Ovary (tissue), 9 donors: ENCODE data around the gene PRDM16. TPM values are rescaled to one million over a fixed set of nuclear protein-coding genes. Genes with fewer than 3 reads are reported as not detected.

Experiments
- DNase-seq, 5 donors: peaks; one replicate each; pipeline ENCODE4 v3.0.0-alpha.2; 2019 to 2020
- H3K27ac ChIP-seq, 2 donors: fragments of 200-600 bp; one replicate each; pipeline versions ENCODE4 v1.5.1 to v1.8.0; 2019 to 2022
- H3K27me3 ChIP-seq: fragments of 200-600 bp; one replicate; pipeline ENCODE4 v1.8.0; 2022
- H3K36me3 ChIP-seq: fragments of 200-600 bp; sonication (generic); one replicate; pipeline ENCODE4 v1.5.1; 2019
- H3K4me1 ChIP-seq: one replicate; pipeline ENCODE4 v1.8.1; 2013; ENCODE audit warnings: mild to moderate bottlenecking, moderate library complexity; ENCODE audit not compliant: insufficient read depth
- H3K4me3 ChIP-seq: fragments of 200-600 bp; sonication (generic); one replicate; pipeline ENCODE4 v1.5.1; 2017
- H3K9me3 ChIP-seq, 2 donors: fragments of 200-600 bp in 1 of 2; sonication (generic) in 1 of 2; one replicate each; pipeline versions ENCODE4 v1.5.1 to v1.8.1; 2013 to 2019; ENCODE audit warnings: mild to moderate bottlenecking in 1 of 2, moderate library complexity in 1 of 2
- EP300 ChIP-seq: sonication (generic); formaldehyde crosslinking; IDR thresholded peaks from one replicate; pipeline ENCODE4 v1.6.1; 2017; ENCODE audit warnings: antibody characterized with exemption
- POLR2A ChIP-seq: fragments of 450-650 bp; IDR thresholded peaks from one replicate; pipeline ENCODE4 v1.6.1; 2017; ENCODE audit warnings: antibody characterized with exemption, mild to moderate bottlenecking, moderate library complexity
- WGBS, 3 donors: extraction: QIAGEN DNeasy Blood & Tissue Kit in 1 of 3; methylation state at CpG; one replicate each; pipeline versions ENCODE4 v1.1.5 to v1.1.7; 2013 to 2017; 5-methylcytosine and 5-hydroxymethylcytosine counted together
- intact Hi-C, 4 donors: fragments of 100-400 bp; cut with DNase I; formaldehyde crosslinking; loops; one replicate each; pipeline versions ENCODE4 v1.11.0 to v1.15.1; 2022 to 2023
- polyA plus RNA-seq, 2 donors: library from polyadenylated mRNA; stranded (reverse); fragments of 200-250 nt in 1 of 2; fragments of 350-450 nt in 1 of 2; fragmentation: Illumina TruSeq in 1 of 2; extraction: RNeasy Lipid Tissue Mini Kit (QIAGEN cat#74804) in 1 of 2; gene quantifications; one replicate each; pipeline ENCODE4 v1.2.3, GENCODE V29; 2013 to 2014
- total RNA-seq, 7 donors: library from RNA; depleted of rRNA in 2 of 7; stranded (reverse); fragments of >200 nt in 2 of 7; fragmentation: NEBNext Ultra II Directional in 3 of 7; extraction: Animal tissue kit (Norgen Biotek cat#: 25700) in 3 of 7; gene quantifications; one replicate each; pipeline versions ENCODE4 v1.1.0 to v1.2.4, GENCODE V29; 2016 to 2023
- TF ChIP-seq, protein P1 (sequence below), 3 donors: fragments of 450-650 bp in 2 of 3; fragments of 200-600 bp in 1 of 3; IDR thresholded peaks; one replicate each; pipeline versions ENCODE4 v1.5.1 to v1.8.0; 2016 to 2022; ENCODE audit warnings: antibody characterized with exemption in 3 of 3, mild to moderate bottlenecking in 1 of 3
- donor health status: DM: no; HTN: no; CAD: no; lungs with moderate emphysema.
- donor health status: DM: no; HTN: no; CAD: no.
- donor health status: Bipolar disorder and iron deficiency.
- donor health status: DM: yes; HTN: yes; CAD: no.
- donor health status: DM: no; HTN: no; CAD: no.
- donor health status: DM: yes; HTN: yes; CAD: no.

The PRDM16 gene
- total and polyA plus RNA-seq, 9 donors, result 1.1 to 17.3 (median 3.9) TPM

DNA sequence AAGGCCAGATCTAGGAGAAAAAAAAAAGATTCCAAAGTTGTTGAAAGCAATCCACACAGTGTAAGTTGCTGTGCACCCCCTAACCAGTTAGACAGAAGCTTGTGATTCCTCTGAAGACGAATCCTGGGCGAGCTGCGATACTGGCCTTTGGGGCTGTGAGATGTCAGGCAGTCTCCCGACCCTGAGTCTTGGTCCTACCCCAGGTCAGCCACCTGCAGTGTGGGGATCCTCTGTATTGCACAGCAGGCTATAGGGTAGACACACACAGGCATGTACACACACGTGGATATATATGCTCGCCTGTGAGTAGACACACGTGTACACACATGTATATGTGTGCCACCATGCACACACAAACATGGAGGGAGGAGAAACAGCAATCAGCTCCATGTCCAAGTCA lies 34.8 kb upstream of the PRDM16 start:
- 87 to 90% (median 89%) methylated on average over 7 of the region's 7 CpGs for WGBS, 3 donors
- Histone ChIP-seq H3K9me3 (no peaks in the 10 kb centered on the region), H3K27ac (no peak overlapping the region), H3K27me3 (no peaks in the 10 kb centered on the region), H3K4me3 (no peak overlapping the region), H3K36me3 (no peaks in the 10 kb centered on the region), H3K4me1 (peaks cover 11% of the 10 kb centered on the region)
- intact Hi-C loops, result no loop called here
- no peak for DNase-seq
- TF ChIP-seq, protein P1, sequence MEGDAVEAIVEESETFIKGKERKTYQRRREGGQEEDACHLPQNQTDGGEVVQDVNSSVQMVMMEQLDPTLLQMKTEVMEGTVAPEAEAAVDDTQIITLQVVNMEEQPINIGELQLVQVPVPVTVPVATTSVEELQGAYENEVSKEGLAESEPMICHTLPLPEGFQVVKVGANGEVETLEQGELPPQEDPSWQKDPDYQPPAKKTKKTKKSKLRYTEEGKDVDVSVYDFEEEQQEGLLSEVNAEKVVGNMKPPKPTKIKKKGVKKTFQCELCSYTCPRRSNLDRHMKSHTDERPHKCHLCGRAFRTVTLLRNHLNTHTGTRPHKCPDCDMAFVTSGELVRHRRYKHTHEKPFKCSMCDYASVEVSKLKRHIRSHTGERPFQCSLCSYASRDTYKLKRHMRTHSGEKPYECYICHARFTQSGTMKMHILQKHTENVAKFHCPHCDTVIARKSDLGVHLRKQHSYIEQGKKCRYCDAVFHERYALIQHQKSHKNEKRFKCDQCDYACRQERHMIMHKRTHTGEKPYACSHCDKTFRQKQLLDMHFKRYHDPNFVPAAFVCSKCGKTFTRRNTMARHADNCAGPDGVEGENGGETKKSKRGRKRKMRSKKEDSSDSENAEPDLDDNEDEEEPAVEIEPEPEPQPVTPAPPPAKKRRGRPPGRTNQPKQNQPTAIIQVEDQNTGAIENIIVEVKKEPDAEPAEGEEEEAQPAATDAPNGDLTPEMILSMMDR (IDR thresholded peaks at IDR 0.05), result no peak
- TF ChIP-seq POLR2A (no peak), EP300 (no peak)

DNA sequence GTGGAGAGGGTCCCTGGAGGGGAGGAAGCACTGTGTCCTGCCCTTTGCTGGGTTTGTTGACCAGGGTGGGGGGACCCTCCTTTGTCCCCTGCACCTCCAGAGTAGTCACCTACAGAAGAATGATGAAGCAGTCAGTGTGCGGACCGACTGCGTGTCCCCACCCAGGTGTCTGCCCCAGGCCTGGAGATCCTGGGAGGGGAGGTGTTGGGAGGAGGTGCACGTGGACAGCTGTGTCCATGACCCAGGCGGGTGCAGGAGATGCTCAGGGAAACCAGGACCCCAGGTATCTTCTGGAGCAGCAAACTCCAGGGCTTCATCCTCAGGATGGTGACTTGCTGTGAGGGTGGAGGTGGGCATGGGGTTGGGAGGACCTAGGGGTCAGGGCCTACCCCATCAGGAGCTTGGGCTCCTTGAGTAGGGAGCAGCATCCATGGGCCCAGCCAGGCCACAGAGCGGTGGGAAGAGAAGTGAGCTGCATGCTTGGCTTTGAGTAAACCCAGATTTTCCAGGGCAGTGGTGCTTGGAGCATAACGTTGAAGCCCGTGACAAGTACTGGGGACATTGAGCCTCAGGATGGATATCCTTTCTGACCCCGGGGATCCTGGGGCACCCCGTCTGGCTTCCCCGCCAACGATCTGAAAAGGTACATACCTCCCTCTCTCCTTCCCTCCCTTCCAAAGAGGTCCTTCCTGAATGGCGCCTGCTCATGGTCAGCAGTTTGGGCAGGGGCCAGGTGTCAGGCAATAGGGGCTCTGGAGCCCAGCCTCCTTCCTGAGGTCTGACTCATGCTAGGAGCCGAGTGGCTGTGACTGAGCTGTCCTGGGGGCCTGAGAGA lies 34.1 kb upstream of the PRDM16 start:
- Histone ChIP-seq H3K4me1 (peaks cover 11% of the 10 kb centered on the region), H3K27me3 (no peaks in the 10 kb centered on the region), H3K36me3 (no peaks in the 10 kb centered on the region), H3K27ac (no peak overlapping the region), H3K9me3 (no peaks in the 10 kb centered on the region), H3K4me3 (no peak overlapping the region)
- intact Hi-C loops, result no loop called here
- DNase-seq, result peak in 4 of 5 donors; percentile 21 to 54 (median 40)
- TF ChIP-seq POLR2A, result no peak
- TF ChIP-seq, protein P1 (IDR thresholded peaks at IDR 0.05), result no peak
- no peak for TF ChIP-seq EP300
- 72 to 79% (median 77%) methylated on average over 14 of the region's 14 CpGs for WGBS, 3 donors

DNA sequence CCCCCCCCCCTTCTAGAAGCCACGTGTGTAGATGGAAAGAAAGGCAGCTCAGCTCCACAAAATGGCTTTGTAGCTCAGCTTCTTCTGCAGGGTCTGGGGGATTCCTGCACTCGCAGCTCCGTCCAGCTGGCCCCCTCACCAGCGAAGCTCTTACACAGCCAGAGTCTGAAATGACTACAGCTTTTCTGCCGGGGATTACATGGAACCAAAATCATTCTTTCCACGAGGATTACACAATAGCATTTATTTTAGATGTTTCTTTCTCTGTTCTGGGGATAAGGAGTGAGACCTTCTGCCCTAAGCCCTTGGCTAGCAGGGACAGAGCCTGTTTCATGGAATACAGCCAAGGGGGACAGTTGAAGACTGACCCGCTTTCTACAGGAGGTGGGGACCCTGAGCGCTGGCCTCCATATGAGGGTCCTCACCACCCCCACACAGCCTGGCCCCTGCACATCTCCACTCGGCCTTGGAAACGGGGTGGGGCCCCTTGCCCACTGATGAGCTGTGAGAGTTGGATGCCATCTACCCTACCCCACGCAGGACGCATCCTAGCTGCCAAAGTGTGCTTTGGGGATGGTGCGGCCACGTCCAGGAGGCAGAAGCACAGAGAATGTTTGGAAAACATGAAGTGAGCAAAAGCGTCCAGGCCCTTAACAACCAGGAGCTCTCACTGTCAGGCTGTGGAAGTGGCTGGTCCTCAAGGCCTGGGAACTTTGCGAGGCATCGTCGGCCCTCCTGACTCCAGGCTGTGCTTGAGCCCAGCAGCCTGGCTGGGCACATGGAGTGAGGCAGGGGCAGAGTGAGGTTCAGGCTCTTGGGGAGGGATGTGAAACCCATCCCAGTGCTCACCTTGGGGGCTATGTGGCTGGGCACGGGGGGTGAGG lies 33.2 kb upstream of the PRDM16 start:
- peaks cover 11% of the 10 kb centered on the region for H3K4me1 ChIP-seq
- intact Hi-C loops, result no loop called here
- no peaks in the 10 kb centered on the region for H3K36me3 ChIP-seq
- no peaks in the 10 kb centered on the region for H3K9me3 ChIP-seq
- H3K27ac ChIP-seq, result no peak overlapping the region
- H3K4me3 ChIP-seq, result no peak overlapping the region
- 49 to 67% (median 62%) methylated on average over 18 to 19 of the region's 19 CpGs for WGBS, 3 donors
- peak in 1 of 5 donors; percentile 11 for DNase-seq
- TF ChIP-seq, protein P1 (IDR thresholded peaks at IDR 0.05), result no peak
- TF ChIP-seq EP300 (no peak), POLR2A (no peak)
- no peaks in the 10 kb centered on the region for H3K27me3 ChIP-seq

DNA sequence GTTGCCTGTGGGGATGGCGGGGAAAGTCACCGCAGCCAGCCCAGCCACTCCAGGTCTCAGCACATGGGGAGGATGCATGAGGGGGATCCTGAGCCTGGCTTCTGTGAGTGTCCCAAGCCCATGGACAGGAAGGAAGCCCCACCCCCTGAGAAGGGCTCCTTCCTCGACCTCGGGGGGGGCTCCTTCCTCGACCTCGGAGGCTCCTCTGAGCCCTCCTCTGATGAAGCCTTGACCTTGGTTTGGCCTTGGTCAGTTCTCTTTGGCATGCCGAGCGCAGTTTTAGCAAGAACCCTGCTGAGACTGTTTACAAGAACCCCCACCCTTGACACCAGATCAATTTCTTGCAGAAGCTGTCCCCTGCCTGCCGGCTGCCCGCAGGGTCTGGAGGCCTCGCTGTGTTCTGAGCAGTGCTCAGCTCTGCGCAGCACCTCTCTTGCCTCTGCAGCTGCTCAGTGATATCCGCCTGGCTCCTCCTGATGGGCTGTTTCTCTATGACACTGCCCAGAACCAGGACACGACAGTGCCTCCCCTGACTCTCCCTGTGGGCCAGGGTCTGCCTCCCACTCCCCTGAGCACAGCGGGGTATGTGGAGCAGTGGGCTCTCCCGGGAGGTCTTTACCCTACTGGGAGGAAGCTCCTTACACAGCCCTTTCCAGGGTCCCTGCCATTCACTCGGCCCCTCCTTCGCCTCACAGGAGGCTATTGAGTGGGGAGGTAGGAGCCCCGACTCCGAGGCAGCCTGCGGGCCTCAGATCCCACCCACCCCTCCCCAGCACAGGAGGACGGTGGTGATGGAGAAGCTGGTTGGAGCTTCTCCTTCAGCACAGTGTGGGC lies 32.3 kb upstream of the PRDM16 start:
- intact Hi-C loops, result no loop called here
- TF ChIP-seq POLR2A (no peak), EP300 (no peak)
- TF ChIP-seq, protein P1 (IDR thresholded peaks at IDR 0.05), result no peak
- WGBS, 3 donors, result 32 to 44% (median 33%) methylated on average over 22 of the region's 22 CpGs
- DNase-seq, result peak in 1 of 5 donors; percentile 10
- H3K27ac ChIP-seq, result no peak overlapping the region
- H3K27me3 ChIP-seq, result no peaks in the 10 kb centered on the region
- no peaks in the 10 kb centered on the region for H3K36me3 ChIP-seq
- H3K4me3 ChIP-seq, result no peak overlapping the region
- H3K4me1 ChIP-seq, result peaks cover 11% of the 10 kb centered on the region
- H3K9me3 ChIP-seq, result no peaks in the 10 kb centered on the region
